Subcutaneous adipose tissue (tissue), 4 donors: ENCODE measurements around the gene ERC2. TPM values are rescaled to one million over a fixed set of nuclear protein-coding genes. Genes with fewer than 3 reads are reported as not detected.

Experiments
- total RNA-seq, 4 donors: library from RNA; depleted of rRNA; stranded (reverse); fragments of >200 nt; gene quantifications; one replicate each; pipeline ENCODE4 v1.1.0, GENCODE V29; 2016
- TF ChIP-seq, protein P1 (sequence below): fragments of 450-650 bp; IDR thresholded peaks from one replicate; pipeline ENCODE4 v1.5.1; 2016; ENCODE audit warnings: low read depth, mild to moderate bottlenecking, control low read depth, antibody characterized with exemption, moderate library complexity

The ERC2 gene
- total RNA-seq, 4 donors from 2014 or later, result 1.1 TPM; not detected in 3

DNA sequence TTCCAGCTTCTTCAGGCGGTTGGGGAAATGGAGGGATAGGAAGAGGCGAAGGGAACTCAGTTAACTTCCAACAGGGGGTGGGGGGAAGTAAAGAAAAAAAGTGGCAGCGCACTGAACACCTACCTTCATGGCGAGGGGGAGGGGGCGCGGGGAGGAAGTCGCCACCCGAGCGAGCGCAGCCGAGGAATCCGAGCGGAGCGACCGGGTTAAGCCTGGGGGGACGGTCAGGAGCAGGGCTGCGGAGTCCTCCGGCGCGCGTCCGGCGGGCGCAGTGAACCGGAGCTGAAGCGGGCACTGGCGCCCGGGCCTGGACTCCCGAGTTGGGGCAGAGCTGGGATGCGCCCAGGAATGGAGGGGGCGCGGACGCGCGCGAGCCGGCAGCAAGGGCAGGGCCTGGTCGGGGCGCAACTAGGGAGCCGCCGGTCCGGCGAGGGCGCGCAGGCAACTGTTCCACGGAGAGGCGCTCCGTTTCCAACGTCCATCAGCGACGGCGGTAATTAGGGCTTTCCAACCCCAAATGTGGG lies 981.3 kb downstream of the ERC2 start, which contains the start of gene WNT5A:
Gene WNT5A, minus strand, starts transcription at position 450 of the 524 bp plus-strand sequence. Its CDS starts 321 bp downstream, at position 129.
- TF ChIP-seq, protein P1, sequence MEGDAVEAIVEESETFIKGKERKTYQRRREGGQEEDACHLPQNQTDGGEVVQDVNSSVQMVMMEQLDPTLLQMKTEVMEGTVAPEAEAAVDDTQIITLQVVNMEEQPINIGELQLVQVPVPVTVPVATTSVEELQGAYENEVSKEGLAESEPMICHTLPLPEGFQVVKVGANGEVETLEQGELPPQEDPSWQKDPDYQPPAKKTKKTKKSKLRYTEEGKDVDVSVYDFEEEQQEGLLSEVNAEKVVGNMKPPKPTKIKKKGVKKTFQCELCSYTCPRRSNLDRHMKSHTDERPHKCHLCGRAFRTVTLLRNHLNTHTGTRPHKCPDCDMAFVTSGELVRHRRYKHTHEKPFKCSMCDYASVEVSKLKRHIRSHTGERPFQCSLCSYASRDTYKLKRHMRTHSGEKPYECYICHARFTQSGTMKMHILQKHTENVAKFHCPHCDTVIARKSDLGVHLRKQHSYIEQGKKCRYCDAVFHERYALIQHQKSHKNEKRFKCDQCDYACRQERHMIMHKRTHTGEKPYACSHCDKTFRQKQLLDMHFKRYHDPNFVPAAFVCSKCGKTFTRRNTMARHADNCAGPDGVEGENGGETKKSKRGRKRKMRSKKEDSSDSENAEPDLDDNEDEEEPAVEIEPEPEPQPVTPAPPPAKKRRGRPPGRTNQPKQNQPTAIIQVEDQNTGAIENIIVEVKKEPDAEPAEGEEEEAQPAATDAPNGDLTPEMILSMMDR, result no peak

DNA sequence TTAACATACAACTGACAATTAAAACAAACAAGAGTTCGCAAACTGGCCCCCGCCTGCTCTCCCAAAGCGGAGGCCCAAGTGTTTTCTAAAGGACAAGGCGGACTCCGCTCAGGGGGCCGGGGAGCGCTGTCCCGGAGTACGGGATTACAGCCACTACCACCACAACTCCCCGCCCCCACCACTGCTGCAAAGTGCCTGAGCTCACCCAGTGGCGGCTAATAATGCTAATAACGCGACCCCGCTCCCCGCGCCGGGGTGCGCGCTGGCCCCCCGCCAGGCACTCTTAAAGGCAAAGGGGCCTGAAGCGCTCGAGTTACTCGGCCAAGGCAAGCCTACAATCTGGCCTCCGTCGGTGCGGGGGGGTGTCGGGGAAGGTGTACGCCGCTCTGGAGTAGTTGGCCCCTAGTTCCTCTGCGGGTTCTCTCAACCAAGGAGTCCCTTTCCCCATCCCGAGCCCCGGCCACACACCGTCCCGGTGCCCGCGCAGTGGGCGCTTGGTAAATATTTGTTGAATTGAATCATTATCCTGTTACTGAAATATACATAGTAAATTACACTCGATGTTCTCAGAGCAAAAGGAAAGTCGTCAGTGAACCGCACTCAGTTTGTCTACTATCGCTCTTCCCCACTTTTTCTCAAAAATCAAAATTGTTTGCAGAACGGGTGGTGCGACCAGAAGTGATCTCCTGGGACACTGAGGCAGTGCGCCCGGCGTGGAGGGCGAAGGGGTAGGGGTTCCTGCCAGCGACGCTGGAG lies 982.0 kb downstream of the ERC2 start:
- TF ChIP-seq, protein P1, result no peak

DNA sequence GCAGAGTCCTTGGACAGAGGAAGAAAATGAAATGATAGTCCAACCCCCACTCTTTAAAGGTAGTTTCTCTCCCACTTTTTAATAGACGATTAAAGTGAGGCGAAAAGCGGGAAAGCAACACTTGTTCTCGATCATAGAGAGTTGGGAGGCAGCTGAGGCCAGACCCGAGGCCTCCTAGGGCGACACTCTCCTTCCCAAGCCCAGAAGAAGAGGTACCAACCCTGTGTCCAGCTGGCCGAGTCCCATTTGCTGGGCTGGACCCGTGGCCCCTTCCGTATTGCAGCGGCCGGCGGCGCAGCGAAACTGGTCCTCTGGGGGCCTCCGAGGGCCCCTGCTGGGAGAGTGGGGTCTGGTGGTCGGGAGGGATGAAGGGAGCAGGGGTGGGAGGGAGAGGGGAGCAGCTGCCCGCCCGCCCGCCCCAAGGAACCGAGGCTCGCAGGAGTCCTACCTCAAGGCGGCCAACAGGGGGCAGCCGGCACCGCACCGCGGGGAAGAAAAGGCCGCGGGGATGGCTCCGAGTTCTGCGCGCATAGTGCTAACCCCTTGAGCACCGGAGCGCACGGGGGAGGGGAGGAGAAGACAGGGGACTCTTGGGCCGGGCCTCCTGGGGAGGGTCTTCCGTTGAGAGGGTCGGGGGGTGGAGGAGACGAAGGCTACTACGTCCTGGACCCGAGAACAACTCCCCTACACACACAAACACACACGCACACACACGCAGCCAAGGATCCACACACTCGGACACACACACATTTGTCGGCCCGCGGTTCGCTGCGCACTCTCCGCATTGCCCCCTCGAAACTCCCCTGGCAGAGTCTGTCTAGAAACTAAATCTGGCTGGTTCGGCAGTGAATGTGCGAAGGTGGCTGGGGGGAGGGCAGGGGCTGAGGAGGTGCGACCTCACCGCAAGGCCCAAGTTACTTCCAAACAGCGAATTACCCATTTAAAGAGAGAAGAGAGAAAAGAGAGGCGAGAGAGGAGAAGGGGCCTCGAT lies 983.2 kb downstream of the ERC2 start:
- TF ChIP-seq, protein P1, result no peak

GRCh38 chr3:55484191-55484689 lies 984.0 kb downstream of the ERC2 start:
- TF ChIP-seq, protein P1, result no peak

GRCh38 chr3:55483196-55484095 lies 984.8 kb downstream of the ERC2 start:
- TF ChIP-seq, protein P1, result no peak

GRCh38 chr3:55482496-55483195 lies 985.6 kb downstream of the ERC2 start:
- TF ChIP-seq, protein P1, result no peak
